Measurements from ENCODE around the gene PTGER2.

The PTGER2 gene

DNA sequence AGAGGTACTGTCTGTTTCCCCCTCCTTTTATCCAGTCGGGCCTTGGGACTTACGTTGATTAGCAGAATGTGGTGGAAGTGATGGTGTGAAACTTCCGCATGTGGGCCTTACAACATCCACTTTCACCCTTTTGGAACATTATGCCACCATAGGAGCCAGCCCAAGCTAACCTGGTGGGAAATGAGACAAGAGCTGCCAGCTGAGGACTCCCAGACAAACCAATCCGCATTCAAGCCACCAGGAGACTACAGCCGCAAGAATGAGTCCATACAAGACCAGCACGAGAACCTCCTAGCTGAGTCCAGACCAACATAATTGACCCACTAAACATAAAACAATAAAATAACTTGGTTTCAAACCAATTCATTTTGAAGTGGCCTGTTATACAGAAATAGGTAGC, 9.1 kb upstream of the PTGER2 start:
- no peak for DNase-seq (ENCODE audit: low read depth)

- no peak for DNase-seq (ENCODE audit: low read depth)
These were observed 6.7 kb upstream of the PTGER2 start for GRCh38 chr14:52307376-52307775.

- DNase-seq (ENCODE audit: low read depth) = no peak
These were observed 6.2 kb upstream of the PTGER2 start for GRCh38 chr14:52307905-52308304.

DNA sequence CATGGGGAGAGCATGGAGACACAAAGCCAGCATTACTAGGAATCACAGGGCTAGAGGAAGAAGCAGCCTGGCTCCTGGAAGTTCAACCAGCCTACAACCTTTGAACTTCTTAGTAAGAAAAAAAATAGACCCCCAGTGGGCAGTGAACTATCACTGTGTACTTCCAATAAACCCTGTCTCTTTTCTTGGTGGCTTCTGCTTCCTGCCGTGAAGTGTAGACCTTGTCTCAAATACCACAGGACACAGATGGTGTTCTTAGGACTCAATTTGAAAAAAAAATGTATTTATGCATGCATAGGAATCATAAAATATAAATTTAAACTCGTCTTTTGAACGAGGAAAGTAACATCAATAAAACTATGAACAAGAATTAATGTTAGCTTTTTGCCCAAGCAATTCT, 3.6 kb upstream of the PTGER2 start:
- no peak for DNase-seq (ENCODE audit: low read depth)

DNA sequence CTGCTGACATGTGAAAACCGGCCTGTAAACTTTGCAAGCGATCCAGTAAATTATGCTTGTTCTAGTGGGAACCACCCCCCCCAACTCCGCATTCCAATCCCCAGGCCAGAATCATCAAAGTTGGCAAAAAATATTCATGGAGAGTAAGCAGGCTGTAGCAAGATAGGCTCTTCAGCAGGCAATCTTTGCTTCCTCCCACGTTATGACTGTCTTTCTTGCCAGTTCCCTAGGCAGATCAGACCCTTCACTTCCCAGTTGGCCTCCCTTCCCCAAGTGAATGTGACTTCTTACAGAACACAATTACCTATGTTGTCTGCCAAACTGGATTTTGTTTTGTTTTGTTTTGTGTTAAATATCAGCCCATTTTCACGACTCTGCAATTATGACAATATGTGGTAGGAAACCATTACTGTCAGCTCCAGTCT, 1.2 kb upstream of the PTGER2 start:
- no peak for DNase-seq (ENCODE audit: low read depth)

DNA sequence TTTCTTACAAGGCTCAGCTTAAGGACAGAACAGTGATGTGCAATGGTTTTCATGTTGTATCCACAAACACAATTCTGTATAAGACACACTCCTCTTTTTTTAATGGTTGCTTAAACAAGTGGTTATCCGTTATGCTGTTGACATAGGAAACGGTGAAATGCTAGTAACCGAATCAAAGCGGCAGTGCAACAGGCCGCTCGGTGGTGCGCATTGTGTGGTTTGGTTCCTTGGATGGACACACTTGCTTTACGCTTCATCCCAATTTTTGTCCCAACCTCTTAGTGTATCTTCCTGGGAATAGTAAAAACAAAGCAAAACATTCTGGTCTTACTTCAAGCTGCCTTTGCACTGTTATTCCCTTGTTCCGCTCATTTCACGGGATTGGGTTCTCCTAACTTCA, 650 bp upstream of the PTGER2 start:
- no peak for DNase-seq (ENCODE audit: low read depth)

DNA sequence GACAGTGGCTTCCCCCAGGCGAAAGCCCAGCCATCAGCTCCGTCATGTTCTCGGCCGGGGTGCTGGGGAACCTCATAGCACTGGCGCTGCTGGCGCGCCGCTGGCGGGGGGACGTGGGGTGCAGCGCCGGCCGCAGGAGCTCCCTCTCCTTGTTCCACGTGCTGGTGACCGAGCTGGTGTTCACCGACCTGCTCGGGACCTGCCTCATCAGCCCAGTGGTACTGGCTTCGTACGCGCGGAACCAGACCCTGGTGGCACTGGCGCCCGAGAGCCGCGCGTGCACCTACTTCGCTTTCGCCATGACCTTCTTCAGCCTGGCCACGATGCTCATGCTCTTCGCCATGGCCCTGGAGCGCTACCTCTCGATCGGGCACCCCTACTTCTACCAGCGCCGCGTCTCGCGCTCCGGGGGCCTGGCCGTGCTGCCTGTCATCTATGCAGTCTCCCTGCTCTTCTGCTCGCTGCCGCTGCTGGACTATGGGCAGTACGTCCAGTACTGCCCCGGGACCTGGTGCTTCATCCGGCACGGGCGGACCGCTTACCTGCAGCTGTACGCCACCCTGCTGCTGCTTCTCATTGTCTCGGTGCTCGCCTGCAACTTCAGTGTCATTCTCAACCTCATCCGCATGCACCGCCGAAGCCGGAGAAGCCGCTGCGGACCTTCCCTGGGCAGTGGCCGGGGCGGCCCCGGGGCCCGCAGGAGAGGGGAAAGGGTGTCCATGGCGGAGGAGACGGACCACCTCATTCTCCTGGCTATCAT, 663 bp downstream of the PTGER2 start:
- DNase-seq (ENCODE audit: low read depth) = no peak

DNA sequence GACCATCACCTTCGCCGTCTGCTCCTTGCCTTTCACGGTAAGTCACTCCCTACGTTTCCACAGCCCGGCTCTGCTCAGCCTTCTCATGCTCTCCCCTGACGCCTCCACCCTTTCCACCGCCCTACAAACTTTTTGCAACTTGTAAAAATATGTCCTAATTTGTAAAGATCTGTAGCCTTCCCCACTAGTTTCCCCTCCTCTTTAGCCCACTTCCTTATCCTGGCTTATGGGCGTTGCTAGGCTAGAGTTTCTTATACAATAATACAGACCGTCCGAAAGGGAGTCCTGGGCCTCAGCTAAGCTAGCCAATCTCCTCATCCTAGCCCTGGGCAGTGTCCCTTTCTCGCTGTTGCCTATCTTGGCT, 1.2 kb downstream of the PTGER2 start:
- DNase-seq (ENCODE audit: low read depth) = no peak

DNA sequence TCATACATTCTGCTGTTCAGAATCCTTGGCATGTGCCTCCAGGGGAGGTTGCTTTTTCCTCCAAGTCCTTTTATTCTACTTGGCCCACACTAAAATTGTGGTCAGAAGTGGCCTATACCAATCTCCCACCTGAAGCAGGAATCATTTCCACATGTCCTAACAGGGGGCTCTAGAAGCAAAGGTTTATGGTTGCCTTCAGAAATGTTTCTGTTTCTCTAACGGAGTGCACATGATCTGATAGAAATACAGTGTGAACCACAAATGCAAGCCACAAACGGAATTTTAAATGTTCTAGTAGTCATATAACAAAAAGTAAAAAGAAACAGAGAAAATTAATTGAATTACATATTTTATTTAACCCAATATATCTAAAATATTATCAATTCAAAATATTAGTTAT, 4.0 kb downstream of the PTGER2 start:
- no peak for DNase-seq (ENCODE audit: low read depth)

GRCh38 chr14:52318826-52319645, 4.9 kb downstream of the PTGER2 start:
- DNase-seq (ENCODE audit: low read depth) = no peak

DNA sequence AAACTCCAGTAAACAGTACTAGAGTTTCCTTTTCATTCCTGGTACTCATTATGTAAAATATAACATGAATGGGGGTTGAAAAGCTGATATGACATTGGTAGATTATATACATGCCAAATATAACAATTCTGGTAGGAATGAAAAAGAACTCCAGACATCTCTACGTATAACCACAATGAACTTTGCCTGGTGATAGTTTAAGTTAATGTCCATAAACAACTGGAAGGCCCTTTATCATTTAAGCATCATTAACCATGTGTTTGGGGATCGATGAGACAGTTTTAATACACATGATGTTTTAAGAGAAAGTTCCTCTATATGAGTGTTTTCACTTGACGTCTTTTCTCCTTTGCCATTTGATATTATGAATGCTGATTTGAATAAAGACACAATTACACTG, 5.8 kb downstream of the PTGER2 start:
- DNase-seq (ENCODE audit: low read depth) = no peak

GRCh38 chr14:52325126-52325525, 11.0 kb downstream of the PTGER2 start:
- DNase-seq (ENCODE audit: low read depth) = no peak

- no peak for DNase-seq (ENCODE audit: low read depth)
These were observed 11.5 kb downstream of the PTGER2 start for GRCh38 chr14:52325630-52326029.

- DNase-seq (ENCODE audit: low read depth) = no peak
These were observed 13.5 kb downstream of the PTGER2 start for GRCh38 chr14:52327374-52328226.

DNA sequence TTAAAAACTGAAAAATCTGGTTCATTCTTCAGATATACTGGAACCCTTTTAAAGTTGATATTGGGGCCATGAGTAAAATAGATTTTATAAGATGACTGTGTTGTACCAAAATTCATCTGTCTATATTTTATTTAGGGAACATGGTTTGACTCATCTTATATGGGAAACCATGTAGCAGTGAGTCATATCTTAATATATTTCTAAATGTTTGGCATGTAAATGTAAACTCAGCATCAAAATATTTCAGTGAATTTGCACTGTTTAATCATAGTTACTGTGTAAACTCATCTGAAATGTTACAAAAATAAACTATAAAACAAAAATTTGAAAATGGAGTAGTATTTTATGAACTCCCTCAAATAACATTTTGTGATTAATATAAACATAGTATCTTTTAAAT, 14.2 kb downstream of the PTGER2 start:
- DNase-seq (ENCODE audit: low read depth) = no peak

DNA sequence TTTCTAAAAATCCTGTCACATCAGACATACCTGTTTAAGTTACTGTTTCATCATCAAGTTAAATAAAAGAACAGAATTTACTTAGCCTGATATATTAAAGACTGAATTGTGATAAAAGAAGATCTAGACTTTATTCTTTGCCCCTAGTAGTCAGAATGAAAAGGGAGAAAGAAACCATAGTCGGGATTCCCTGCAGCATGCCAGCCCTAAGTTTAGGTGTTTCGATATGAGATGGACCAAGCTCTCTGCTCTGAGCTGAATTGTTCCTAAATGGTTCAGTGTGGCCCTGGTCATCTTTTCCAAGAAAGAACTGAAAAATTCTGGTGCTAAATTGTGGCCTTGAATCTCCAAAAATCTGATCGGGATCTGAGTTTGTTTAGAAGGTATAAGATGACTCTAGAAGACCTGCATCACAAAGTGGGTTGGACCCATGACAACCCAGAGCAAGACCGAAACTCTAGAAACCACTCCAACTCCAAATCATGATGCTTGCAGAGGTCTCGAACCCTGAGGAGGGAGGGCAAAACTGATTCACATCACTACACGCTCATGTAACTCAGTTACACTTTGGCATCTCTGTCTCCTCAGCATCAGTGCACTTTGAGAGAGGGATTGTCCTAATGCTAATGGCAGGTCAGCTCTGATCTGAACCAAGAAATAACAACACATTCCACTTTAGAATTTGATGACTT, 15.7 kb downstream of the PTGER2 start:
- no peak for DNase-seq (ENCODE audit: low read depth)

DNA sequence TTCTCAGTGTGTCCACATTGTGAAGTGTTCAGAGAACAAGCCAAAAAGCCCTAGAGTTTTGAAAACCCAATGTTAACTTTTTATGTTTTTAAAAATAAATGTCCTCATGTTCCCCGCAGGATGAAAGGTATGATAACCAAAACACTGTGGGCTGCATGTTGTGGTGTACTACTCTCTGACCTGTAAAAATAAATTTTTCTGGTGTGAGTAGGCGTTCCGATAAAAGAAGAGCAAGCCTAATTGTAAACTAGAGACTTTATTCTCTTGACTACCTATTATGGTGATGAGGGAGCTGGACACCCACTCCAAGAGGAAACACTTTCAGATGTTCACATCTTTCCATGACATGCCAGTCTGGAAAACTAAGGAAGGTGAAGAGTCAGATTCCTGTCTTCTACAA, 18.2 kb downstream of the PTGER2 start:
- no peak for DNase-seq (ENCODE audit: low read depth)

GRCh38 chr14:52333108-52333507, 19.0 kb downstream of the PTGER2 start:
- DNase-seq (ENCODE audit: low read depth) = no peak

- DNase-seq (ENCODE audit: low read depth) = no peak
These were observed 19.9 kb downstream of the PTGER2 start for GRCh38 chr14:52333823-52334657.

DNA sequence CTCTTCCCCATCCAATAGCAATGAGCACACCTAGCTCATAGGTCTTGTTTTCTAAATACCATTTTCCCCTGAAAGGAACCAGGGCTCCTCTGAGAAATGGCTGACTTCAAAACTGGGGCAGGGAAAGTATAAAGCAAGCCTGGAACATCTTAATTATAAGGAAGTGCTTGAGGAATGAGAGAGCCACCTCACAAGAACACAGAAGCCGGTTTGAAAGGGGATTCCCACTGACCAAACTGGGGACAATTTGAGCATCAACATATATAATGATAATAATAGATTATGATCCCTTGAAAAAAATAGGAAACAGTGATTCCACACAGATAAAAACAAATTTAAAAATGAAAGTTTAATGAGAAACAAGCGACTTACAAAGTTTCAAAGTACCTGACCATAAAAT, 22.1 kb downstream of the PTGER2 start:
- no peak for DNase-seq (ENCODE audit: low read depth)

DNA sequence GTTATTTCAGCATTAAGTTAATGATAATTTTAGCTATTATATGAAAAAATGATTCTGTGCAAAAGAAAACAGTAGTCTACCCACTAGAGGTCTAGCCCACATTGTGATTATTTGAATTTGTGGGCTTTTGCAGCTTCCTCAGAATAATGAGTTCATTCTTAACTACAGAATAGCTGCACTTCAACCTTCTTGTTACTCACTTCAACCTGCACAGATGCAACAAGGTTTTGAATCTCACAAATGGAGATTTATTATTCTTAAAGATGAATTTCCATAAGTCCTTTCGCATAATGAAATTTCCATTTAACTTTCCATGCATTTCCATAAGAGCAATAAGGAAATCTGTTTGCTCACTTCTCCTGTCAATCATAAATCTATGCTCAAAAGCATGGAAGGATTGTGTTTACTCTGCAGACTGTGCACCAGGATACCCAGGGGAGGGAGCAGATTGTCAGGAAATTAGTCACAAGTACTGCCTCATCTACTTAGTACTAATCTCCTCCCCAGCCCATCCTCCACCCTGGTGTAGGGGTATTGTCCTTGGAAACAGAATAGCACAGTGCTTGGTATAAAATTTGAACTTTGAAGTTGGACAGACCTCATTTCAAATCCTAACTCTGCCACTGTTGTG, 24.1 kb downstream of the PTGER2 start:
- DNase-seq (ENCODE audit: low read depth) = no peak
